H9 (cell line): ENCODE results near the gene PODNL1. TPM values are rescaled to one million over a fixed set of nuclear protein-coding genes. Genes with fewer than 3 reads are reported as not detected.

Experiments used
- DNase-seq: peaks from one replicate; pipeline ENCODE4 v3.0.0-alpha.2; 2017
- H2AFZ ChIP-seq: one replicate; pipeline ENCODE4 v1.6.1; 2013; ENCODE audit warnings: mild to moderate bottlenecking, low read length, control low read depth, moderate library complexity
- H2AK5ac ChIP-seq: 2 replicates; pipeline ENCODE4 v1.6.1; 2013; ENCODE audit warnings: low read length, control low read depth, mixed read lengths; ENCODE audit not compliant: insufficient read length
- H2BK120ac ChIP-seq: one replicate; pipeline ENCODE4 v1.6.1; 2013; ENCODE audit warnings: low read depth, mild to moderate bottlenecking, low read length, control low read depth, inconsistent platforms; ENCODE audit not compliant: poor library complexity, severe bottlenecking
- H2BK12ac ChIP-seq: 2 replicates; pipeline ENCODE4 v1.6.1; 2013; ENCODE audit warnings: low read length, control low read depth, mixed read lengths, low read depth; ENCODE audit not compliant: insufficient read length
- H2BK15ac ChIP-seq: 2 replicates; pipeline ENCODE4 v1.6.1; 2013; ENCODE audit warnings: low read depth, low read length, control low read depth
- H2BK20ac ChIP-seq: one replicate; pipeline ENCODE4 v1.6.1; 2013; ENCODE audit warnings: low read depth, mild to moderate bottlenecking, low read length, control low read depth, inconsistent platforms; ENCODE audit not compliant: poor library complexity, severe bottlenecking
- H2BK5ac ChIP-seq: 2 replicates; pipeline ENCODE4 v1.6.1; 2013; ENCODE audit warnings: low read length, control low read depth, mixed read lengths; ENCODE audit not compliant: insufficient read length
- H3K14ac ChIP-seq: 2 replicates; pipeline ENCODE4 v1.6.1; 2013; ENCODE audit warnings: low read length, control low read depth; ENCODE audit not compliant: insufficient read depth
- H3K18ac ChIP-seq: 2 replicates; pipeline ENCODE4 v1.6.1; 2013; ENCODE audit warnings: low read depth, mild to moderate bottlenecking, mixed read lengths, low read length, control low read depth; ENCODE audit not compliant: insufficient read length
- H3K23ac ChIP-seq: 2 replicates; pipeline ENCODE4 v1.6.1; 2013; ENCODE audit warnings: low read length, control low read depth, mixed read lengths, low read depth; ENCODE audit not compliant: insufficient read length
- H3K23me2 ChIP-seq: 2 replicates; pipeline ENCODE4 v1.6.1; 2013; ENCODE audit warnings: low read depth, mild to moderate bottlenecking, mixed read lengths, low read length, control low read depth; ENCODE audit not compliant: insufficient read length, poor library complexity, severe bottlenecking
- H3K27ac ChIP-seq: 2 replicates; pipeline ENCODE4 v1.5.1; 2013; ENCODE audit warnings: low read length, control low read depth, mixed read lengths, low read depth; ENCODE audit not compliant: insufficient read length
- H3K27me3 ChIP-seq: 2 replicates; pipeline ENCODE4 v1.6.1; 2013; ENCODE audit warnings: low read length, control low read depth, inconsistent platforms; ENCODE audit not compliant: insufficient read depth
- H3K4ac ChIP-seq: 2 replicates; pipeline ENCODE4 v1.6.1; 2013; ENCODE audit warnings: low read depth, mild to moderate bottlenecking, control low read depth, inconsistent platforms, low read length, moderate library complexity
- H3K4me1 ChIP-seq: 2 replicates; pipeline ENCODE4 v1.6.1; 2013; ENCODE audit warnings: low read length, control low read depth, inconsistent platforms; ENCODE audit not compliant: insufficient read depth
- H3K4me2 ChIP-seq: 2 replicates; pipeline ENCODE4 v1.6.1; 2013; ENCODE audit warnings: low read length, control low read depth, mixed read lengths; ENCODE audit not compliant: insufficient read length, insufficient read depth
- H3K56ac ChIP-seq: 2 replicates; pipeline ENCODE4 v1.6.1; 2013; ENCODE audit warnings: low read depth, mild to moderate bottlenecking, mixed read lengths, low read length, control low read depth; ENCODE audit not compliant: insufficient read length
- H3K79me1 ChIP-seq: 2 replicates; pipeline ENCODE4 v1.6.1; 2013; ENCODE audit warnings: low read depth, mild to moderate bottlenecking, moderate library complexity, low read length, control low read depth, inconsistent platforms; ENCODE audit not compliant: insufficient read depth, poor library complexity, severe bottlenecking
- H3K79me2 ChIP-seq: 2 replicates; pipeline ENCODE4 v1.6.1; 2013; ENCODE audit warnings: low read length, control low read depth, inconsistent platforms; ENCODE audit not compliant: insufficient read depth
- H3K9ac ChIP-seq: 2 replicates; pipeline ENCODE4 v1.6.1; 2013; ENCODE audit warnings: low read length, control low read depth, mixed read lengths; ENCODE audit not compliant: insufficient read length; ENCODE audit errors: extremely low read depth
- H3K9me3 ChIP-seq: one replicate; pipeline ENCODE4 v1.6.1; 2013; ENCODE audit warnings: low read depth, low read length, inconsistent platforms; ENCODE audit not compliant: control insufficient read depth
- H3T11ph ChIP-seq: one replicate; pipeline ENCODE4 v1.6.1; 2013; ENCODE audit warnings: mild to moderate bottlenecking, low read length, control low read depth, inconsistent platforms
- H4K20me1 ChIP-seq: one replicate; pipeline ENCODE4 v1.6.1; 2013; ENCODE audit not compliant: control insufficient read depth, insufficient read length, insufficient read depth
- H4K5ac ChIP-seq: 2 replicates; pipeline ENCODE4 v1.6.1; 2013; ENCODE audit warnings: low read depth, mild to moderate bottlenecking, mixed read lengths, low read length, control low read depth; ENCODE audit not compliant: insufficient read length
- H4K8ac ChIP-seq: replicated peaks from 2 replicates; pipeline ENCODE4 v1.6.1; 2013; ENCODE audit warnings: low read length, control low read depth, mixed read lengths, low read depth; ENCODE audit not compliant: insufficient read length
- H4K91ac ChIP-seq: 2 replicates; pipeline ENCODE4 v1.6.1; 2013; ENCODE audit warnings: low read depth, mild to moderate bottlenecking, moderate library complexity, mixed read lengths, low read length, control low read depth; ENCODE audit not compliant: insufficient read length
- H3K27ac Mint-ChIP-seq, 3 experiments: 2 replicates in 2 of 3; 3 replicates in 1 of 3; pipeline ENCODE4 v1.8.0; 2020 to 2021; ENCODE audit warnings: mixed read lengths in 3 of 3, mild to moderate bottlenecking in 1 of 3, moderate library complexity in 1 of 3
- H3K27me3 Mint-ChIP-seq: 2 replicates; pipeline ENCODE4 v1.8.0; 2021; ENCODE audit warnings: low read depth, mild to moderate bottlenecking, moderate library complexity, mixed read lengths
- H3K36me3 Mint-ChIP-seq, 3 experiments: 2 replicates in 2 of 3; 3 replicates in 1 of 3; pipeline ENCODE4 v1.8.0; 2020 to 2021; ENCODE audit warnings: low read depth in 3 of 3, mixed read lengths in 3 of 3; ENCODE audit not compliant: insufficient read depth in 1 of 3
- H3K4me1 Mint-ChIP-seq, 2 experiments: 2 replicates each; pipeline ENCODE4 v1.8.0; 2020; ENCODE audit warnings: mixed read lengths in 2 of 2
- H3K4me3 Mint-ChIP-seq, 2 experiments: 2 replicates in 1 of 2; 3 replicates in 1 of 2; pipeline ENCODE4 v1.8.0; 2020 to 2021; ENCODE audit warnings: mild to moderate bottlenecking in 2 of 2, mixed read lengths in 2 of 2, moderate library complexity in 1 of 2
- H3K9me3 Mint-ChIP-seq, 2 experiments: 2 replicates in 1 of 2; 3 replicates in 1 of 2; pipeline ENCODE4 v1.8.0; 2020; ENCODE audit warnings: mild to moderate bottlenecking in 2 of 2, mixed read lengths in 2 of 2, moderate library complexity in 1 of 2
- CTCF ChIP-seq: fragments of 200-600 bp; sonication (generic); conservative IDR thresholded peaks from 3 replicates; pipeline ENCODE4 v1.8.0; 2021; ENCODE audit warnings: antibody characterized with exemption, mild to moderate bottlenecking
- WGBS: extraction: QIAGEN DNeasy Blood & Tissue Kit; methylation state at CpG from one replicate; pipeline ENCODE4 v1.1.7; 2013; ENCODE audit warnings: missing lambda C conversion rate, low lambda C conversion rate, mixed read lengths; ENCODE audit not compliant: insufficient read length; ENCODE audit errors: extremely low coverage; 5-methylcytosine and 5-hydroxymethylcytosine counted together
- total RNA-seq: library from RNA; stranded (reverse); gene quantifications from 2 replicates; pipeline ENCODE4 v1.2.1, GENCODE V29; 2021

The PODNL1 gene
- total RNA-seq, 1 experiment from 2014 or later, result 0.68 TPM

- Mint-ChIP-seq H3K9me3 (no peaks in the 10 kb centered on the region), H3K27me3 (no peaks in the 10 kb centered on the region), H3K4me1 (peaks cover 8 to 9% of the 10 kb centered on the region in 2 experiments), H3K36me3 (peaks cover 14 to 51% (median 23%) of the 10 kb centered on the region in 3 experiments; a peak in 6 of 7 replicates), H3K27ac (no peak overlapping the region; a peak in 1 of 7 replicates), H3K4me3 (no peak overlapping the region)
- Histone ChIP-seq H3T11ph (no peak overlapping the region), H4K20me1 (no peaks in the 10 kb centered on the region), H4K8ac (no peak overlapping the region), H3K56ac (no peak overlapping the region), H2BK20ac (no peak overlapping the region), H3K9ac (no peak overlapping the region), H2BK120ac (no peak overlapping the region), H3K79me1 (no peaks in the 10 kb centered on the region), H3K9me3 (no peaks in the 10 kb centered on the region), H4K91ac (no peak overlapping the region), H3K27me3 (no peaks in the 10 kb centered on the region), H2BK12ac (no peak overlapping the region), H2BK15ac (no peak overlapping the region), H2AFZ (no peak overlapping the region), H3K79me2 (no peaks in the 10 kb centered on the region), H3K4ac (no peak overlapping the region), H2BK5ac (no peak overlapping the region), H2AK5ac (no peak overlapping the region), H3K14ac (no peak overlapping the region; the same call in 1 of the 2 replicates), H4K5ac (no peak overlapping the region), H3K27ac (no peak overlapping the region), H3K23me2 (no peaks in the 10 kb centered on the region), H3K4me1 (no peaks in the 10 kb centered on the region), H3K23ac (no peak overlapping the region), H3K4me2 (no peak overlapping the region), H3K18ac (no peak overlapping the region)
- no CpG with 5 or more reads among the region's 18 CpGs for WGBS
- no peak for TF ChIP-seq CTCF
- no peak for DNase-seq
Observed at GRCh38 chr19:13969897-13970296, 31.7 kb upstream of the PODNL1 start.
